Measurements from ENCODE around the gene MICALL2.

DNA sequence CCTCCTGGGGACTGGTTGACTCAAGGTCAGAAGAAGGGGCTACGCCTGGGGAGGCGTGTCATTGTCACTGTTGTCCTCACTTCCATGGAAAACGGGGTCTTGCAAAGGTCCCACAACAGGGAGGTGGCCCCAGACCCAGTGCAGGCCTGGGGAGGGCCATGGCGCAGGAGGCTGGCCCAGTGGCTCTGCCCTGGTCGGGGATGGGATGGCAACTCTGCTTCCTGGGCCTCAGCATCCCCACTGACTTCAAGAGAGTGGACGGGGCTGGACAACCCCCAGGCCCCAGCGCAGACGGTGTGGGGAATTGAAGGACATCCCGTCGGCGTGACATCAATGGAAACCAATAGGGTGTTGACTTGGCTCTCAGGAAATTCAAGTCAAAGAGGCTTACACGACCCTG, 35.2 kb downstream of the MICALL2 start:
- TF ChIP-seq POLR2A (IDR thresholded peaks at IDR 0.05; ENCODE audit: extremely low read depth, insufficient read length): no peak
- TF ChIP-seq, protein P1, sequence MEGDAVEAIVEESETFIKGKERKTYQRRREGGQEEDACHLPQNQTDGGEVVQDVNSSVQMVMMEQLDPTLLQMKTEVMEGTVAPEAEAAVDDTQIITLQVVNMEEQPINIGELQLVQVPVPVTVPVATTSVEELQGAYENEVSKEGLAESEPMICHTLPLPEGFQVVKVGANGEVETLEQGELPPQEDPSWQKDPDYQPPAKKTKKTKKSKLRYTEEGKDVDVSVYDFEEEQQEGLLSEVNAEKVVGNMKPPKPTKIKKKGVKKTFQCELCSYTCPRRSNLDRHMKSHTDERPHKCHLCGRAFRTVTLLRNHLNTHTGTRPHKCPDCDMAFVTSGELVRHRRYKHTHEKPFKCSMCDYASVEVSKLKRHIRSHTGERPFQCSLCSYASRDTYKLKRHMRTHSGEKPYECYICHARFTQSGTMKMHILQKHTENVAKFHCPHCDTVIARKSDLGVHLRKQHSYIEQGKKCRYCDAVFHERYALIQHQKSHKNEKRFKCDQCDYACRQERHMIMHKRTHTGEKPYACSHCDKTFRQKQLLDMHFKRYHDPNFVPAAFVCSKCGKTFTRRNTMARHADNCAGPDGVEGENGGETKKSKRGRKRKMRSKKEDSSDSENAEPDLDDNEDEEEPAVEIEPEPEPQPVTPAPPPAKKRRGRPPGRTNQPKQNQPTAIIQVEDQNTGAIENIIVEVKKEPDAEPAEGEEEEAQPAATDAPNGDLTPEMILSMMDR (IDR thresholded peaks at IDR 0.05; ENCODE audit: low read depth, low read length): no peak
- TF ChIP-seq, protein P2, sequence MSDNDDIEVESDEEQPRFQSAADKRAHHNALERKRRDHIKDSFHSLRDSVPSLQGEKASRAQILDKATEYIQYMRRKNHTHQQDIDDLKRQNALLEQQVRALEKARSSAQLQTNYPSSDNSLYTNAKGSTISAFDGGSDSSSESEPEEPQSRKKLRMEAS (IDR thresholded peaks at IDR 0.05; ENCODE audit: low read depth, low read length): no peak

Data from NB4 (cell line).